ENCODE results near the gene QPRT.
"Not testable (repeated sequence)": the region's sequence is repeated elsewhere in the genome, so short reads cannot be mapped to it uniquely, and the experiment has no call there.

QPRT gene

DNA sequence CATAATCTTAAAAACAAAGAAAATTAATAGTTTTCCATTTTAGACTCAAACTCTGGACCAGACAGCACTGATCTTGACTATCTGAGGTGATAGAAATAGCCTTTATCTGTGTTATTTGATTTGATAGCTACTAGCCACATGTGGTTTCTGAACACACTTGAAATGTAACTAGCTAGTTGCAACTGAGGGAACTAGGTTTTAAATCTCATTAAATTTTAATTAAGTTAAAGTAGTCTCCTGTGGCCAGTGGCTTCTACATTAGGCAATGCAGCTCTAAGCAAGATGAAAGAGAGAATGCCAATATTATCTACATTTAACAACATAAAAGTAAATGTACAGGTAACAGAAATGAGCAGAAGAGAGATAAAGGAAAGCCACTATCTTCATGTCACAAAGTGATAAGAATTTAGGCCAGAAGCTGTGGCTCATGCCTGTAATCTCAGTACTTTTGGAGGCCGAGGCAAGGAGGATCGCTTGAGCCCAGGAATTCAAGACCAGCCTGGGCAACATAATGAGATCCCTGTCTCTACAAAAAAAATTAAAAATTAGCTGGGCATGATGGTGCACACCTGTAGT, 27.1 kb upstream of the QPRT start:
- TF ChIP-seq MYC (IDR thresholded peaks at IDR 0.05; ENCODE audit: low read depth, low read length) (no peak), POLR2A (IDR thresholded peaks at IDR 0.05; ENCODE audit: extremely low read depth, insufficient read length) (no peak)
- TF ChIP-seq, protein P1, sequence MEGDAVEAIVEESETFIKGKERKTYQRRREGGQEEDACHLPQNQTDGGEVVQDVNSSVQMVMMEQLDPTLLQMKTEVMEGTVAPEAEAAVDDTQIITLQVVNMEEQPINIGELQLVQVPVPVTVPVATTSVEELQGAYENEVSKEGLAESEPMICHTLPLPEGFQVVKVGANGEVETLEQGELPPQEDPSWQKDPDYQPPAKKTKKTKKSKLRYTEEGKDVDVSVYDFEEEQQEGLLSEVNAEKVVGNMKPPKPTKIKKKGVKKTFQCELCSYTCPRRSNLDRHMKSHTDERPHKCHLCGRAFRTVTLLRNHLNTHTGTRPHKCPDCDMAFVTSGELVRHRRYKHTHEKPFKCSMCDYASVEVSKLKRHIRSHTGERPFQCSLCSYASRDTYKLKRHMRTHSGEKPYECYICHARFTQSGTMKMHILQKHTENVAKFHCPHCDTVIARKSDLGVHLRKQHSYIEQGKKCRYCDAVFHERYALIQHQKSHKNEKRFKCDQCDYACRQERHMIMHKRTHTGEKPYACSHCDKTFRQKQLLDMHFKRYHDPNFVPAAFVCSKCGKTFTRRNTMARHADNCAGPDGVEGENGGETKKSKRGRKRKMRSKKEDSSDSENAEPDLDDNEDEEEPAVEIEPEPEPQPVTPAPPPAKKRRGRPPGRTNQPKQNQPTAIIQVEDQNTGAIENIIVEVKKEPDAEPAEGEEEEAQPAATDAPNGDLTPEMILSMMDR (IDR thresholded peaks at IDR 0.05; ENCODE audit: low read depth, low read length), result no peak
- TF ChIP-seq, protein P2, sequence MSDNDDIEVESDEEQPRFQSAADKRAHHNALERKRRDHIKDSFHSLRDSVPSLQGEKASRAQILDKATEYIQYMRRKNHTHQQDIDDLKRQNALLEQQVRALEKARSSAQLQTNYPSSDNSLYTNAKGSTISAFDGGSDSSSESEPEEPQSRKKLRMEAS (IDR thresholded peaks at IDR 0.05; ENCODE audit: low read depth, low read length), result no peak
- no peak overlapping the region for H3K4me3 ChIP-seq (ENCODE audit: low read depth, low read length)
- DNase-seq (ENCODE audit: low read depth), result no peak

DNA sequence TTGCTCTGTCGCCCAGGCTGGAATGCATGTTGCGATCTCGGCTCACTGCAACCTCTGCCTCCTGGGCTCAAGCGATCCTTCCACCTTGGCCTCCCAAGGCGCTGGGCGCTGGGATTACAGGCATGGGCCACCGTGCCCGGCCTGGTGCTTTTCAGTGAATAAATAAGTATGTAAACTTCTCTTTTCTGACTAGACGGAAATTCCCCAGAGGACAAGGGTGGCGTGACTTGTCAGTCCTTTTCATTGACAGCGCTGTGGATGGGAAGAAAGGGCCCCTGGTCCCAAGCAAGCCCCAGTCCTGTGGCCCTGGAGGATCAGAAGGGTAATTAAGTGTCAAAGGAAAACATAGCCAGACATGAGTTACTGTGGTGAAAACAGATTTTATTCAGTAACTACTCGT, 25.5 kb upstream of the QPRT start:
- TF ChIP-seq, protein P2 (IDR thresholded peaks at IDR 0.05; ENCODE audit: low read depth, low read length), result peak; percentile 28; the same call in 1 of the 2 replicates
- TF ChIP-seq POLR2A (IDR thresholded peaks at IDR 0.05; ENCODE audit: extremely low read depth, insufficient read length), result no peak
- H3K4me3 ChIP-seq (ENCODE audit: low read depth, low read length), result no peak overlapping the region
- DNase-seq (ENCODE audit: low read depth), result peak; percentile 96

DNA sequence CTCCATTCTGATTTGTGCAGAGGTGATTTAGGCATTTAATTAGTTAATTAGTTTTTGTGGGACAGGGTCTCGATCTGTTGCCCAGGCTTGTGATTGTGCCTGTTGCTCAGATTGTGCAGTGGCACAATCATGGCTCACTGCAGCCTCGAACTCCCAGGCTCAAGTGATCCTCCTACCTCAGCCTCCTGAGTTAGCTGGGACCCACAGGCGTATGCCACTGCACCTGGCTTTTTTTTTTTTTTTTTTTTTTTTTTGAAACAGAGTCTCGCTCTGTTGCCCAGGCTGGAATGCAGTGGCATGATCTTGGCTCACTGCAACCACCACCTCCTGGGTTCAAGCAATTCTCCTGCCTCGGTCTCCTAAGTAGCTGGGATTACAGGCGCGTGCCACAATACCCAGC, 25.1 kb upstream of the QPRT start:
- DNase-seq (ENCODE audit: low read depth); H3K4me3 ChIP-seq (ENCODE audit: low read depth, low read length): not testable (repeated sequence)

DNA sequence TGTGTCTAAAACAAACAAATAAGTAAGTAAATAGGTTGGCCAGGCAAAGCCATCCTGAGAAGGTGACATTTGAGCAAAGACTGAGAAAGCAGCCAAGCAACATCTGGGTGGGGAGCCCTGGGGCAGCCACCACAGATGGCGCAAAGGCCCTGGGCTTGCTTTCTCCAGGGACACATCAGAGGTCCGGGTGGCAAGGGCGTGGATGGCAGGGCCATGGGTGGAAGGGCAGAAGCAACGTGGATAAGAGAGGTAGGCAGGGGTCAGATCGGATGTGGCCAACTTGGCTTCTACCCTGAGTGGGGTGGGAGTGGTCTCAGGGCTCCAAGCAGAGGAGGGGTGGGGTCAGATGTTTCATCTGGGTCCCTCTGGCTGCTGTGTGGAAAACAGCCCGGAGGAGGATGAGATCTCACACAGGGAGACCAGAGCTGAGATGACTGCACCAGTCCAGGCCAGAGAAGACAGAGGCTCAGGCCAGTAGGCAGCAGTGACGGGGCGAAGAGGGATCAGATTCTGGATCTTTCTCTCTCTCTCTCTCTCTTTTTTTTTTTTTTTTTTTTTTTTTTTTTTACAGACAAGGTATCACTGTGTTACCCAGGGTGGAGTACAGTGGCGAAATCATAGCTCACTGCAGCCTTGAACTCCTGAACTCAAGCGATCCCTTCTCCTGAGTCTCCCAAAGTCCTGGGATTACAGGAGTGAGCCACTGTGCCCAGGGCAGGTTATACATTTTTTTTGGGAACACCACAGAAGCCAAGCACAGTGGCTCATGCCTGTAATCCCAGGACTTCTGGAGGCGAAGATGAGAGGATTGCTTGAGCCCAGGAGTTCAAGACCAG, 22.1 kb upstream of the QPRT start:
- DNase-seq (ENCODE audit: low read depth), result peak; percentile 56

DNA sequence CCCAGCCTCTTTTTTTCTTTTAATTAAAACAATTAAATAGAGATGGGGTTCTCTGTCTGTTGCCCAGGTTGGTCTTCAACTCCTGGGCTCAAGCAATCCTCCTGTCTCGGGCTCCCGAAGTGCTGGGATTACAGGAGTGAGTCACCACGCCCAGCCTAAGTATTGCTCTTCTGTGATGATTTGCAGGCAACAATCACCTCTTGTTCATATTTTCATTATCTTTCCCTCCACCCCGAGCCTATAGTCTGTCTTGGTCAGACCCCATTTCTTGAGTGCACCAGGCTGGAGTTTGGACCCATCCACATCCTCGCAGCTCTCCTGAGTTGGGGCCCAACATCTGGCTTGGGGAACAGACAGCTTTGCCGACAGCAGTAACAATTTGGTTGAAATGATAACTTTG, 20.3 kb upstream of the QPRT start:
- no peak for TF ChIP-seq POLR2A (IDR thresholded peaks at IDR 0.05; ENCODE audit: extremely low read depth, insufficient read length)
- TF ChIP-seq, protein P2 (IDR thresholded peaks at IDR 0.05; ENCODE audit: low read depth, low read length), result no peak
- no peak for TF ChIP-seq MYC (IDR thresholded peaks at IDR 0.05; ENCODE audit: low read depth, low read length)
- TF ChIP-seq, protein P1 (IDR thresholded peaks at IDR 0.05; ENCODE audit: low read depth, low read length), result no peak
- H3K4me3 ChIP-seq (ENCODE audit: low read depth, low read length), result no peak overlapping the region
- no peak for DNase-seq (ENCODE audit: low read depth)

More for the DNA sequence above, 22.1 kb upstream of the QPRT start:
- H3K4me3 ChIP-seq (ENCODE audit: low read depth, low read length), result no peak overlapping the region
- TF ChIP-seq, protein P2 (IDR thresholded peaks at IDR 0.05; ENCODE audit: low read depth, low read length), result no peak
- TF ChIP-seq POLR2A (IDR thresholded peaks at IDR 0.05; ENCODE audit: extremely low read depth, insufficient read length) (no peak), MYC (IDR thresholded peaks at IDR 0.05; ENCODE audit: low read depth, low read length) (no peak)
- TF ChIP-seq, protein P1 (IDR thresholded peaks at IDR 0.05; ENCODE audit: low read depth, low read length), result no peak

DNA sequence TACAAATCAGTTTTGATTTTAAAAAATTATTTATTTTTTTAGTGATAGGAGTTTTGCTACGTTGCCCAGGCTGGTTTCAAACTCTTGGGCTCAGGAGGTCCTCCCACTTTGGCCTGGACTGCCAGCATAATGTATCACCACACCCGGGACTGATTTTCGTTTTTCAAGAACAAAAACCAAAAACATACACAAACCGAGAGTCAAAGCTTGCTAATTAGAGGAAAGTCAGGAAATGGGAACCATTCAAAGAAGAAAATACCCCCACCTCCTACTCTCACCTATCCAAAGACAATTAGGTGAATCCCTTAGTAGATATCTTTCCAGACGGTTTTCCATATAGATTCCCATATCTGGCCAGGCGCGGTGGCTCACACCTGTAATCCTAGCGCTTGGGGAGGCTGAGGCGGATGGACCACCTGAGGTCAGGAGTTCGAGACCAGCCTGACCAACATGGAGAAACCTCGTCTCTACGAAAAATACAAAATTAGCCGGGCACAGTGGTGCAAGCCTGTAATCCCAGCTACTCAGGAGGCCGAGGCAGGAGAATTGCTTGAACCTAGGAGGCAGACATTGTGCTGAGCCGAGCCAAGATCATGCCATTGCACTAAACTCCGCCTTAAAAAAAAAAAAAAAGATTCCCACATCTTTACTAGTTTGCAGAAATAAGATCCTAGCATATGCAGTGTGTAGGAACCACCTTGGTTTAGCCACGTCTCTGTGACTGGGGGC, 16.8 kb upstream of the QPRT start:
- H3K4me3 ChIP-seq (ENCODE audit: low read depth, low read length), result peak overlapping the region; percentile 96
- DNase-seq (ENCODE audit: low read depth), result no peak
- TF ChIP-seq, protein P1 (IDR thresholded peaks at IDR 0.05; ENCODE audit: low read depth, low read length), result no peak
- TF ChIP-seq MYC (IDR thresholded peaks at IDR 0.05; ENCODE audit: low read depth, low read length), result no peak
- TF ChIP-seq, protein P2 (IDR thresholded peaks at IDR 0.05; ENCODE audit: low read depth, low read length), result no peak; the same call in 1 of the 2 replicates

Measured in NB4 (cell line).